ENCODE data around the gene ATG16L2.
A peak's percentile ranks its signal among the peaks of the same experiment; 100 is the strongest.
"Not testable (repeated sequence)": the region's sequence is repeated elsewhere in the genome, so short reads cannot be mapped to it uniquely, and the experiment has no call there.

Gene ATG16L2

DNA sequence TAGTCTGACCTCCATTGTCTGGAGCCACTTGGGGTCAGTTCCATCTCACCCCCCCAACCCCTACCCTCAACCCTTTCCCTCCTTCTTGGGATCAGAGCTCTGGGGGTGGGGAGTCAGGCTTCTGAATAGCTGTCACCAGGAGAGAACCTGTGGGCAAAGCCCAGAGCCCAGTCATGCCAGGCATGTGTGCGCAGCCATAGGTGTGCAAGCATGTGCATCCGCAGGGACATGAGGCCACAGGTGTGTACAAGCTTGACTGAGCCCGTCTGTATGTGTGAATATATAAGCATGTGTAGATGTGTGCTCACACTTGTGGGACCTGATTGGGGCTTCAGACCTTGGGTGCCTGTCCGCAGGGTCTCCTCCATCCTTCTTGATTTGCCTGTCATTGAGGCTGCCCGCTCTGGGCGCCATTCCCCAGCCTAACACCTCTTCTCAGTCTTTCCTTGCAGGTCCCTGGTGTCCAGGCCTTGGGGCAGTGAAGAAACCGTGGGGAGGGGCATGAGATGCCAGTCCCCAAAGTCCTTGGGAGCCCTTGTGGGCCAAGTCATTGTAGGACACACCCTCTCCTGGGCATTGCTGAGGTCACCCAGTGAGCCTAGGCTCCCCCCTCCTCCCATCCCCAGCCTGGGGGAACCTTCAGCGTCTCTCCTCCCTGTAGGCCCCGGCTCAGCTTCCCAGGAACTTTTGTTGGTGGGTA lies 9.0 kb downstream of the ATG16L2 start:
- no peak for FAIRE-seq

DNA sequence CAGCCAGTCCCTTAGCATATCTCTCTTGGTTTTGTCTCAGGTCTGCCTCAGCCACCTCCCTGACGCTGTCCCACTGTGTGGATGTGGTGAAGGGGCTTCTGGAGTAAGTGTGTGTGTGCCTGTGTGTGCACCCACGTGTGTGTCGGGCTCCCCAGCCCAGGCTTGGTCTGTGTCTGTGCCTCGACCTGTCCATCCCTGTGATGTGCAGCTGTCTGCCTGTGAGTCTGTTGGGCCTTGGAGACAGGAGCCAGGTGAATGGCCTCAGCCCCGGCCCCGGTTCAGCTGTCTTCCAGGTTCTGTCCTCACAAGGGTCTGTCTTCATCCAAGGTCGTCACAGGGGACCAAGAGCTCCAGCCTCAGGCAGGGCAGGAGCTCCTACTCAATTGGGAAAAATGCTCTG lies 9.8 kb downstream of the ATG16L2 start:
- DNase-seq (ENCODE audit: low spot score) (no peak), FAIRE-seq (no peak)

More for the DNA sequence above, 9.0 kb downstream of the ATG16L2 start:
- no peak for DNase-seq (ENCODE audit: low spot score)

GRCh38 chr11:72824811-72825505 lies 10.7 kb downstream of the ATG16L2 start:
- FAIRE-seq, result no peak
- DNase-seq (ENCODE audit: low spot score), result no peak

DNA sequence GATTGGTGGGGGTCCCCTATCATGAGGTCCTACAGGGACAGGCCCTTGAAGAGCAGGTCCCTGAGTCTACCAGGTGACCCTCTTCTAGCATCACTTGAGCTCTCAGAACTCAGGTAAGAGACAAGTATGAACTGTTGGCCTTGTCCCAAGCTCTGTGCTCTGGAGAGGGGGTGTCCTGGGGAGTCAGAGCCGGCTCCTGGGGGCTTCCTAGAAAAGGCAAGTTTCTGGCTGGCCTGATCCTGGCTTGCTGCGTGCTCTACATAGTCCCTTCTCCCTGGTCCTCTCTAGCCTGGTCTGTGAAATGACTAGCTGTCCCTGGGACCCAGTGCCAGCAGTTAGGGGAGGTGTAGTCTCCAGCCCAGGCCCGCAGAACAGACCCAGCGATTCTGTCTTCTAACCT lies 11.4 kb downstream of the ATG16L2 start:
- no peak for FAIRE-seq
- no peak for DNase-seq (ENCODE audit: low spot score)

GRCh38 chr11:72826191-72826941 lies 12.2 kb downstream of the ATG16L2 start:
- FAIRE-seq, result no peak

DNA sequence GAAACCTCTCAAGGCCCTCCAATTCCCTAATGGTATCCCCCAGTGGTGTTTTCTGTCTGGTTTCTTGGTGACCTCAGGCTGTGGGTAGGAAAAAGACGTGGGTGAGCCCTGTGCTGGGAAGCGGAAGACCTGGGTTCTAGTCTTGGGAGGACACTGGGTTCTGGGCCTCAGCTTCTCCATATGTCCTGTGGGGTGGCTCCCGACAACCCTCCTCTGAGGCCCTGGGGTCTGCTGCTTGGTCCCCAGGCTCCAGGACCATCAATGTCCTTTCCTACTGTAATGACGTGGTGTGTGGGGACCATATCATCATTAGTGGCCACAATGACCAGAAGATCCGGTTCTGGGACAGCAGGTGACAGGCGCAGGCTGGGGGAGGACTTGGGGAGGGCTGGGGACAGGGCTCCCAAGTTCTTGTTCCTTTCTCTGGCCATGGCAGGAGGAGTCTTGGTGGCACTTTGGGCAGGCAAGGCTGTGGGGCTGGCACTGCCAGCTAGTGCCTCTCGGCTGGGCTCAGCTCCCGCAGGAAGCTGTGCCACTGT lies 12.8 kb downstream of the ATG16L2 start:
- FAIRE-seq (no peak), DNase-seq (ENCODE audit: low spot score) (no peak)

More at GRCh38 chr11:72826191-72826941, 12.2 kb downstream of the ATG16L2 start:
- DNase-seq (ENCODE audit: low spot score), result no peak

DNA sequence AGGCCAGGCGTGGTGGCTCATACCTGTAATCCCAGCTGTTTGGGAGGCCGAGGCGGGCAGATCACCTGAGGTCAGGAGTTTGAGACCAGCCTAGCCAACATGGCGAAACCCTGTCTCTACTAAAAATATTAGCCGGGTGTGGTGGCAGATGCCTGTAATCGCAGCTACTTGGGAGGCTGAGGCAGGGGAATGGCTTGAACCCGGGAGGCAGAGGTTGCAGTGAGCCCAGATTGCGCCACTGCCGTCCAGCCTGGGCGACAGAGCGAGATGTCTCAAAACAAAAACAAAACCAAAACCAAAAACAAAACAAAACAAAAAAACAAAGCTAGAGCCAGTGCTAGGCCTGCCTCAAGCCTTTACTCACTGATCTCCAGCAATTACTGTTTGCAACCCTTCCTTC lies 13.4 kb downstream of the ATG16L2 start:
- not testable (repeated sequence) for FAIRE-seq; DNase-seq (ENCODE audit: low spot score)

GRCh38 chr11:72828081-72828567 lies 13.9 kb downstream of the ATG16L2 start:
- FAIRE-seq, result no peak
- no peak for DNase-seq (ENCODE audit: low spot score)

DNA sequence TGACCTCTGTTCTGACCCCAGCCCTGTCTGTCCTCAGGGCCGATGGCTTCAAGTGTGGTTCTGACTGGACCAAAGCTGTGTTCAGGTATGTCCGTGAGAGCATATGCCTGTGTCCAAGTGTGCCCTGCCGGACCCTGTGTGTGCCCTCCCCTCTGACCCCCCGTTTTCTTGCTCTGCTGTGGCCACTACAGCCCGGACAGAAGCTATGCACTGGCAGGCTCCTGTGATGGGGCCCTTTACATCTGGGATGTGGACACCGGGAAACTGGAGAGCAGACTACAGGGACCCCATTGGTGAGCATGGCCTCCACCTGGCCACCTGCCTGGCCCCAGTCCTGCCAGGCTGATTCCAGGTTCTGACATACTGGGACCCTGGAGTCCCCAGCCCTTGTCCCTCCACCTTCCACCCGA lies 14.5 kb downstream of the ATG16L2 start:
- DNase-seq (ENCODE audit: low spot score), result no peak
- no peak for FAIRE-seq

DNA sequence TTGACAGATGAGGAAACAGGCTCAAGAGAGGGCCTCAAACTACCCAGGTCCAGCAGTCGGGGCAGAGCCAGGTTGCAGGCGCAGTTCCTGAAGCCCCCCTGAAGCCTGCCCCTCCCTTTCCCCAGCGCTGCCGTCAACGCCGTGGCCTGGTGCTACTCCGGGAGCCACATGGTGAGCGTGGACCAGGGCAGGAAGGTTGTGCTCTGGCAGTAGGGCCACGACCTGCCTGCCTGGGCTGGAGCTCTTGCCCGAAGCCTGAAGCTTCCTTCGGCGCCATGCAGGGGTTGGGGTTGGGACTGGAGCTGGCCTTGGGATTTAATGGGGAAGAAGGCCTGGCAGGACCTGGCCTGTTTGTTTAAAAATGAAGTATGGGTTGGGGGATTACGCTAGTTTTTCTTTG lies 15.0 kb downstream of the ATG16L2 start:
- FAIRE-seq, result no peak

GRCh38 chr11:72829884-72830533 lies 15.8 kb downstream of the ATG16L2 start:
- FAIRE-seq (no peak), DNase-seq (ENCODE audit: low spot score) (no peak)

More for the DNA sequence above, 15.0 kb downstream of the ATG16L2 start:
- DNase-seq (ENCODE audit: low spot score), result no peak

- FAIRE-seq, result peak; percentile 58
- DNase-seq (ENCODE audit: low spot score), result peak; percentile 76
These were observed 17.5 kb downstream of the ATG16L2 start for GRCh38 chr11:72831521-72832300.

DNA sequence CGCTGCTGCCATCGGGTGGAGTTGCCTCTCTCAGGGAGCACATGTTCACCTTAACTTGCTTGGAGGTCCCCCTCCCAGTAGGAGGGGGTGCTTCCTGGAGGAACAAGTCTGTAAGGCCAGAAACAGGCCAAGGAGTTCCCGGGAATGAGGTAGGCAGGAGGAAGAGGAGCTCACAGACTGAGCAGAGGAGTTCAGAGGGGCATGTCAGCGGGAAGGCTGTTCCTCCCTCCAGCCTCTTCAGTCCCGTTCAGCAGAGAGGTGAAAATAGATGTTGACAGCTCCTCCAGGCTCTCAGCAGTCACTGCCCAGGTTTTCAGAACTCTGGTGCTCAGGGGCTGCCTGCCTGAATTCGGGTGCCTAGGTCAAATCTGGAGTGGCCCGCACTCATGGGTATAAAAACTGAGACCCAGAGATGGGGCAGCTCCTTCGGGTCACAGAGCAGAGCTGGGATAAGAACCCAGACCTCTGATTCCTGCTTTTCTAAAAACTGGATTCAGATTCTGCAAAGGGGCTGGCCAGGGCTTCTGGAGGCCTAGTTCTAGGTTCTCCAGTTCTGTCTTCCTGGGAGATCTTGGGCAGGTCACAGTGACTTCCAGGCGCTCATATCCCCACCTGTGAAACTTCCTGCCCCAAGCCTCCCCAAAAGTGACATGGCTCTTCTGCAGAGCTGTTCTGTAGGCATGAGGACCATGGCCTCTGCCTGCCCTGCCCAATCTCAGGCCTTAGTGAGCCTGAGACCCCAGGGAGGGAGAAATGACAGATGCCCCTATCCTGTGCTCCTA lies 18.3 kb downstream of the ATG16L2 start:
- DNase-seq (ENCODE audit: low spot score), result no peak
- FAIRE-seq, result no peak

GRCh38 chr11:72833083-72833733 lies 19.0 kb downstream of the ATG16L2 start:
- FAIRE-seq (no peak), DNase-seq (ENCODE audit: low spot score) (no peak)

- DNase-seq (ENCODE audit: low spot score) (no peak), FAIRE-seq (no peak)
These were observed 19.7 kb downstream of the ATG16L2 start for GRCh38 chr11:72833811-72834493.

DNA sequence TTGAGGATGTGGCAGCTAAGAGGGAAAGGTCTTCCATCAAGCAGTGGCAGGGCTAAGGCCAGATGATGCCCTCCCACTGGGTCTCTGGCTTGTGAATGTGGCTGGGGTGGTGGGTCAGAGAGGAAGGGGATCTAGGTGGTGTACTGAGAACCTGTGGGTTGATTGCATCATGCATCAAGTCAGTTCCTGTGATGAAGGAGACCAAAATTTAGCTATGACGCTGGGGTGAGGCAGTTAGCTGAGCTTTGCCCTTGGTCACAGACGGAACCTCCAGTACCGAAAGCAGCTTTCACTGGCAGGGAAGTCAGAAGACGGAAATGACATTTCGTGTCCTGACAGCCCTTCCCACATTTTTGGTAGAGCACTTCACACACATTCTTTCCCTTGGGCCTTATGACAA lies 20.7 kb downstream of the ATG16L2 start:
- FAIRE-seq, result no peak

DNA sequence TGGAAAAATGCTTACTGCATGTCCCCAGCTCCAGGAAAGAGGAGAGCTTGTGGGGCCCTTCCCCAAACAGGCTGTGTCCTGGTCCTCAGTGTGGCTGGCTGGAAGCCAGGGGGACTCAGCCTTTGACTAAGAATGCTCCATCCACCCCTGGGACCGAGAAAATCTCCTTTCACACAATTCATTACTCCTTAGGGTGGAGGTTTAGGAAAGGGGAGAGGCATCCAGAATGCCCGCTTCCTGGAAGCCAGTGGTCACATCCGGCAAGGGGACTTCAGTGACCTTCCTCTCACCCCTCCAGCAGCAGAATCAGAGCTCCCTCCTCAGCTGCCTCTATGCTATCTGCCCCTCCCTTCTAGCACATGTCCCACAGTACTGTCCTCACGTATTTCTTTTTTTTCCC lies 21.9 kb downstream of the ATG16L2 start:
- DNase-seq (ENCODE audit: low spot score), result no peak

More for the DNA sequence above, 20.7 kb downstream of the ATG16L2 start:
- no peak for DNase-seq (ENCODE audit: low spot score)

DNA sequence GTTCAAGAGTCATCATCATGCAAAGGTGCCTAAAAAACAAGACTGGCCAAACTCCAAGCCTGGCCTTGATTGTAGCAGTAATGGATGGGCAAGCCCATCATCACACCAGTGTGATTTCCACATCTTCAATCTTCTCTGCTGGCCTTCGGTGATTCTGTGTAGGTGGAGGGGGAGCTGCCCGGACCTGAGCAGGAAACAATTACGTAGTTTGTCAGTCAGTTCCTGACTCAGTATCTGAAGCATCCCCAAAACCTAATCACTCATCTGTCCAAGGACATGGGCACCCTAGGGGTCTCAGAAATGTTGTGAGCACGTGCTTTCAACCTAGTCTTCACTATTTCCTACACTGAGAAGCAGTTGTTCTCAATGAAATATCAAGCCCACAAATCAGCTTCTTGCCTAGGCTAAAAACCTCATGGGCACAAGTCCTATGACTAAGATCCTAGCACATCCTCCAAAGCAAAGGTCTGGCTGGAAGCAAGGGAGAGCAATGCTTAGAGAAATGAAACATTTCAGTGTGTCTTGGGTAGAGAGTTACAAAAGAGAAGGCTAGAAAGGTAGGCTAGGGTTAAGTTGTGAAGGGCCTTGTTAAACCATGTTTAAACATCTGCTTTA lies 24.6 kb downstream of the ATG16L2 start:
- no peak for DNase-seq (ENCODE audit: low spot score)
- no peak for FAIRE-seq

More for the DNA sequence above, 21.9 kb downstream of the ATG16L2 start:
- no peak for FAIRE-seq

All from urothelium cell line (cell line).